Psoas muscle (tissue), 8 donors: ENCODE results near the gene TBC1D1. TPM values are rescaled to one million over a fixed set of nuclear protein-coding genes. Genes with fewer than 3 reads are reported as not detected.

Source experiments
- ATAC-seq, 4 donors: fragments of 200-7000 bp; cut with Tn5 transposase; one replicate each; pipeline ENCODE4 v1.9.1; 2020; ENCODE audit warnings: moderate library complexity in 3 of 4, mild to moderate bottlenecking in 2 of 4
- DNase-seq, 2 donors: peaks; one replicate each; pipeline ENCODE4 v3.0.0-alpha.2; 2020
- H3K27ac ChIP-seq: fragments of 200-600 bp; one replicate; pipeline ENCODE4 v1.8.0; 2022
- H3K27me3 ChIP-seq, 3 donors: fragments of 200-600 bp in 1 of 3; one replicate each; pipeline versions ENCODE4 v1.6.1 to v1.8.0; 2013 to 2022; ENCODE audit warnings: low read length in 2 of 3, mild to moderate bottlenecking in 2 of 3, moderate library complexity in 1 of 3; ENCODE audit not compliant: insufficient read depth in 3 of 3
- H3K36me3 ChIP-seq, 2 donors: fragments of 200-600 bp in 1 of 2; one replicate each; pipeline versions ENCODE4 v1.6.1 to v1.8.0; 2013 to 2022; ENCODE audit warnings: low read depth in 1 of 2, mild to moderate bottlenecking in 1 of 2, moderate library complexity in 1 of 2; ENCODE audit not compliant: insufficient read depth in 1 of 2
- H3K4me1 ChIP-seq: fragments of 200-600 bp; one replicate; pipeline ENCODE4 v1.8.0; 2022
- H3K4me3 ChIP-seq: fragments of 200-600 bp; one replicate; pipeline ENCODE4 v1.8.0; 2022; ENCODE audit warnings: mild to moderate bottlenecking
- H3K9me3 ChIP-seq: fragments of 200-600 bp; one replicate; pipeline ENCODE4 v1.8.0; 2022
- WGBS, 3 donors: extraction: QIAGEN DNeasy Blood & Tissue Kit; methylation state at CpG; one replicate each; pipeline versions ENCODE4 v1.1.6 to v1.1.7; 2013; 5-methylcytosine and 5-hydroxymethylcytosine counted together
- intact Hi-C, 2 donors: fragments of 100-400 bp; cut with DNase I; formaldehyde crosslinking; loops; one replicate each; pipeline versions ENCODE4 v1.11.0 to v1.14.2; 2022
- polyA plus RNA-seq, 3 donors: library from polyadenylated mRNA; stranded (reverse); fragments of 200-250 nt; gene quantifications; one replicate each; pipeline ENCODE4 v1.2.3, GENCODE V29; 2013
- total RNA-seq, 4 donors: library from RNA; stranded (reverse); fragmentation: NEBNext Ultra II Directional in 2 of 4; extraction: Animal tissue kit (Norgen Biotek cat#: 25700) in 2 of 4; gene quantifications; one replicate each; pipeline versions ENCODE4 v1.2.1 to v1.2.4, GENCODE V29; 2021 to 2023
- TF ChIP-seq, protein P1 (sequence below): fragments of 200-600 bp; IDR thresholded peaks from one replicate; pipeline ENCODE4 v1.8.0; 2022; ENCODE audit warnings: antibody characterized with exemption
- donor health status: healthy with polysubstance abuse.
- donor health status: DM: no; HTN: no; CAD: no; lungs with moderate emphysema.
- donor health status: Bipolar disorder and iron deficiency.
- donor health status: healthy.
- donor health status: DM: yes; HTN: yes; CAD: no.
- donor health status: DM: no; HTN: no; CAD: no.
- donor health status: DM: no; HTN: no; CAD: no.
- donor health status: DM: yes; HTN: yes; CAD: no.

TBC1D1 gene
- total and polyA plus RNA-seq, 7 donors, result 18.1 to 130 (median 42.5) TPM

DNA sequence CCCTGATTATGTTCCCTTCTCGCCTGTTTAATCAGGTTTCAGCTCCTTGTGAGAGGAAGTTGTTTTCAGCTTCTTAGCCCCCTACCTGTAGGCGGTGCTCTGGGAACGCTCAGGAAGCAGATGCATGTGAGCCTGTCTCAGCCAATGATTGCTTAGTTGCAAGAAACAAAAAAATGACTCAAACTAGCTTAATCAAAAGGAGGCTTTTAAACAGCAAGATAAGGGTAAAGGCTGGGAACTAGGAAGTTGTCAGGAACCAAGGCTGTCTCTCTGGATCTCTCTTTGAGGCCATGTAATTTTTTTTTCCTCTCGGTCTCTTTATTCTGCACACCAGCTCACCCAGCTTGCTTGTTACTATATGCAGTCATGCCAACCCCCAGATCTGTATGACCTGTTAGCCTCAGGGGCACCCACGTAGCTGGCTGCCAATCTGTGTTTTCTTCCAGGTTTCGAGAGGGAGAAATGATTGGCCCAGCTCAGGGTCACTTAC is 178.4 kb downstream of the TBC1D1 start:
- DNase-seq (no peak), ATAC-seq (peak in 1 of 4 donors; percentile 48)
- no peaks in the 10 kb centered on the region for H3K9me3 ChIP-seq
- intact Hi-C loops, result loop anchor here (5.0 to 10.0 kb wide), 3 partner anchors 105 to 605 kb away; no protein-coding TSS in a partner anchor
- WGBS, 3 donors, result 64 to 77% (median 74%) methylated on average over 6 of the region's 6 CpGs
- no peak overlapping the region for H3K4me3 ChIP-seq
- H3K4me1 ChIP-seq, result no peaks in the 10 kb centered on the region
- no peaks in the 10 kb centered on the region for H3K27me3 ChIP-seq
- no peak overlapping the region for H3K27ac ChIP-seq
- peaks cover 0 to 13% of the 10 kb centered on the region in 2 donors for H3K36me3 ChIP-seq
- TF ChIP-seq, protein P1, sequence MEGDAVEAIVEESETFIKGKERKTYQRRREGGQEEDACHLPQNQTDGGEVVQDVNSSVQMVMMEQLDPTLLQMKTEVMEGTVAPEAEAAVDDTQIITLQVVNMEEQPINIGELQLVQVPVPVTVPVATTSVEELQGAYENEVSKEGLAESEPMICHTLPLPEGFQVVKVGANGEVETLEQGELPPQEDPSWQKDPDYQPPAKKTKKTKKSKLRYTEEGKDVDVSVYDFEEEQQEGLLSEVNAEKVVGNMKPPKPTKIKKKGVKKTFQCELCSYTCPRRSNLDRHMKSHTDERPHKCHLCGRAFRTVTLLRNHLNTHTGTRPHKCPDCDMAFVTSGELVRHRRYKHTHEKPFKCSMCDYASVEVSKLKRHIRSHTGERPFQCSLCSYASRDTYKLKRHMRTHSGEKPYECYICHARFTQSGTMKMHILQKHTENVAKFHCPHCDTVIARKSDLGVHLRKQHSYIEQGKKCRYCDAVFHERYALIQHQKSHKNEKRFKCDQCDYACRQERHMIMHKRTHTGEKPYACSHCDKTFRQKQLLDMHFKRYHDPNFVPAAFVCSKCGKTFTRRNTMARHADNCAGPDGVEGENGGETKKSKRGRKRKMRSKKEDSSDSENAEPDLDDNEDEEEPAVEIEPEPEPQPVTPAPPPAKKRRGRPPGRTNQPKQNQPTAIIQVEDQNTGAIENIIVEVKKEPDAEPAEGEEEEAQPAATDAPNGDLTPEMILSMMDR, result no peak

DNA sequence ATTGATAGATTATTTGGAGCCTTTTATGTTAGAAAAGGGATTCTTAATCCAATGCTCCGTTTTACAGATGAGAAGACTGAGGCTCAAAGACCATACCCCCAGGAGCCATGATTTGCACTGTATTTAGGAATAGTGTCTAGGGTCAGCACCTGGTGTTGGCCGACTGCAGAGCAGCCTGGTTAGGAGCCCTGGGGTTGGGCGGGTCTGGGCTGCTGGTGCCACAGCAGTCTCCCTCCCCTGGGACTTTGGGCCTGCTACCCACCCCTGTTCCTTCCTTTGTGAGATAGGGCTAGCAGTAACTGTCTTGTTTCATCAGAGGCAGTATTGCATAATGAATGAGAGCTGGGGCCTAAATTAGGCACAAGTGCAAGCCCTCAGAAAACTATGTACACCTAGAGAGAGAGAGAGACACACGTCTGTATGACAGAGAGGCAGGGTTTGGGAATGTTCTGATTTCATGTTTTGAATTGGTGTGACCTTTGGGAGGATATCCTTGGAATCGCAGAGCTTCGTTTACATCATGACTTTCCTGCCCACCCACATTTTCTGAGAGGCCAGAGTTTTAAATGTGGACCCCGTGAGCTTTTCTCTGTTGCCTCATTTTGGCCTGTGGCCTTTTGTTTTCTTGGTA is 181.0 kb downstream of the TBC1D1 start:
- 43 to 54% (median 51%) methylated on average over 7 of the region's 7 CpGs for WGBS, 3 donors
- H3K27ac ChIP-seq, result peak overlapping the region; percentile 26
- DNase-seq (no peak), ATAC-seq (peak; percentile 72 to 94 (median 88))
- H3K4me3 ChIP-seq, result no peak overlapping the region
- TF ChIP-seq, protein P1, result no peak
- H3K4me1 ChIP-seq, result no peaks in the 10 kb centered on the region
- intact Hi-C loops, result loop anchor here in 1 of 2 donors (10.0 kb wide), 1 partner anchor 253 kb away; no protein-coding TSS in a partner anchor
- peaks cover 0 to 13% of the 10 kb centered on the region in 2 donors for H3K36me3 ChIP-seq
- no peaks in the 10 kb centered on the region for H3K9me3 ChIP-seq
- no peaks in the 10 kb centered on the region for H3K27me3 ChIP-seq

DNA sequence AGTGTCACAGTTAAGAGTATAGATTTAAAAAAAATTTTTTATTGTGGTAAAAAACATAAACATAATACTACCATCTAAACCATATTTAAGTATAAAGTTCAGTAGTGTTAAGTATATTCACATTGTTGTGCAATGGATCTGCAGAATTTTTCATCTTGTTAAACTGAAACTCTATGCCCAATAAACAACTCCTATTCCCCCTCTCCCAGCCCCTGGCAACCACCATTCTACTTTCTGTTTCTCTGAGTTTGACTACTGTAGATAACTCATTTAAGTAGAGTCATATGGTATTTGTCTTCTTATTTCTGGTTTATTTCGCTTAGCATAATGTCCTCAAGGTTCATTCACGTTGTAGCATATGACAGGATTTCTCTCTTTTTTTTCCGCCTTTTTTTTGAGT is 181.7 kb downstream of the TBC1D1 start:
- no peaks in the 10 kb centered on the region for H3K9me3 ChIP-seq
- no peaks in the 10 kb centered on the region for H3K27me3 ChIP-seq
- intact Hi-C loops, result loop anchor here in 1 of 2 donors (10.0 kb wide), 1 partner anchor 252 kb away; no protein-coding TSS in a partner anchor
- no peak for ATAC-seq
- WGBS, 3 donors, result 94 to 99% (median 98%) methylated on average over 3 of the region's 3 CpGs
- H3K4me1 ChIP-seq, result no peaks in the 10 kb centered on the region
- TF ChIP-seq, protein P1, result no peak
- DNase-seq, result no peak
- H3K4me3 ChIP-seq, result no peak overlapping the region
- peaks cover 0 to 13% of the 10 kb centered on the region in 2 donors for H3K36me3 ChIP-seq
- peak overlapping the region; percentile 26 for H3K27ac ChIP-seq

DNA sequence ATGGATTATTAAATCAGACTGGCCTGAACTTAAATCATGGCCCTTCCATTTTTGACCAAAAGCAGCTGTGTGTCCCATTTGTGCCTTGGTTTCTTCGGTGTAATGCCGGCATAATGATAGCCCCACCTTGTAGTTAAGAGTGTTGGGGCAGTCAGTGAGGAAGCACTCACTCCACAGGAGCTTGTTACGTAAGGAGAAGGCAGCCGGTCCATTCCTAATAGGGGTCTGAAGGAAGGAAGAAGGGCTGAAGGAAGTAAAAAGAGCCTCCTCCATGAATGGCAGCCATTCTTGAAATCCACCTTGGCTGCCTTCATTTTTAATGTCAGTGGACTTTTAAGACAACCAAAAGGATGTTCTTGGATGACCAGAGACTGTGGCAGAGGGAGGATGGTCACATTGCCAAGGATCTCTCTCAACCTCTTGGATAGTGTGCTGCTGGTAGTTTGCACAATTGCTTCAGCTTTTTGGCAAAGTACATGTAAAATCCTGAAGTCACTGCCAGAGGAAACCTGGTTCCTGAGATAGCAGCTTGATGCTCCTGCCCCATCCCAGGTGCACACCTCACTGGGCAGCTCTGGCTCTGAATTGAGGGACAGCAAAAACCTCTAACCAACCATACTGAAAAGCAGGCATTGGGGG is 182.8 kb downstream of the TBC1D1 start:
- no peaks in the 10 kb centered on the region for H3K27me3 ChIP-seq
- peak overlapping the region; percentile 65 for H3K27ac ChIP-seq
- TF ChIP-seq, protein P1, result no peak
- intact Hi-C loops, result loop anchor here in 1 of 2 donors (10.0 kb wide), 1 partner anchor 251 kb away; no protein-coding TSS in a partner anchor
- H3K9me3 ChIP-seq, result no peaks in the 10 kb centered on the region
- H3K4me3 ChIP-seq, result no peak overlapping the region
- ATAC-seq (no peak), DNase-seq (no peak)
- peaks cover 0 to 13% of the 10 kb centered on the region in 2 donors for H3K36me3 ChIP-seq
- no peaks in the 10 kb centered on the region for H3K4me1 ChIP-seq
- WGBS, 3 donors, result 83 to 89% (median 86%) methylated on average over 4 of the region's 4 CpGs
